ENCODE measurements around the gene JAZF1.

DNA sequence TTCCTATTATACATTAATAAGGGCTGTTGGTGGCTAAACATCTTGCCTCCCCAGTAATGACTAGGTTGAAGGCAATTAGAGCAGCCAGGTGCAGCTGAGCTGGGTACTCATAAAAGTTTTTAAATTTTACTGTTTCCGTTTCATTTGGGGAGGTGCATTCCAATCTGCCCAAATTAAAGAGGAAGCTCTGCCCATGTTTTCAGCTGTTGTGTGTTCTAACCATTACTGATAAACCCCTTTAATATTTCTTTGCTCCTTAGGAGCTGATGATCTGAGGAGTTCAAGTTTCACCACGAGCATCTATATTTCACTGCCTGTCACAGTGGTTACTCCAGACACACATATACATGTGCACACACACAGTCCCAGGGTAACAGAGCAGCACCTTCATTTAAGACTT is 94.4 kb downstream of the JAZF1 start:
- TF ChIP-seq EZH2 (IDR thresholded peaks at IDR 0.05; ENCODE audit: insufficient read depth, poor library complexity, severe bottlenecking) (no peak), EZH2phosphoT487 (IDR thresholded peaks at IDR 0.05; ENCODE audit: insufficient read depth, low read depth) (no peak)

Data from GM23248 (cell line).